ENCODE measurements around the gene VCAM1. TPM values are rescaled to one million over a fixed set of nuclear protein-coding genes. Genes with fewer than 3 reads are reported as not detected.

Gene VCAM1
- total and polyA plus RNA-seq, 9 of the 15 experiments (the other 6 are each of a cell fraction or from before 2014, with no cell fraction given) = 0.04 to 0.13 TPM; not detected in 7

GRCh38 chr1:100786870-100787269, 67.3 kb downstream of the VCAM1 start (continued):
- TF ChIP-seq EP400 (IDR thresholded peaks at IDR 0.05) (no peak), ZBTB49 (CRISPR knock-in tag; IDR thresholded peaks at IDR 0.05; ENCODE audit: borderline replicate concordance) (no peak), PURB (CRISPR knock-in tag; IDR thresholded peaks at IDR 0.05; ENCODE audit: low read depth) (no peak), NBN (IDR thresholded peaks at IDR 0.05; ENCODE audit: low read depth) (no peak), HIVEP1 (CRISPR knock-in tag; IDR thresholded peaks at IDR 0.05) (no peak), TCF3 (CRISPR knock-in tag; IDR thresholded peaks at IDR 0.05) (peak; percentile 66), TBP (optimal IDR thresholded peaks at IDR 0.05; ENCODE audit: low read depth, low read length) (no peak), SNAPC5 (CRISPR knock-in tag; IDR thresholded peaks at IDR 0.05) (no peak), POLR3A (IDR thresholded peaks at IDR 0.05; ENCODE audit: borderline replicate concordance, extremely low read depth, insufficient read depth, insufficient read length) (no peak), SMARCA4 (IDR thresholded peaks at IDR 0.05) (no peak), POLR3G (IDR thresholded peaks at IDR 0.05; ENCODE audit: extremely low read depth, insufficient read length, insufficient replicate concordance) (no peak), ESRRA (IDR thresholded peaks at IDR 0.05; ENCODE audit: borderline replicate concordance, low read depth) (peak; percentile 54; the same call in 1 of the 2 replicates), GABPB2 (CRISPR knock-in tag; conservative IDR thresholded peaks at IDR 0.05) (no peak), POLR2H (tag; IDR thresholded peaks at IDR 0.05; ENCODE audit: low read depth) (no peak), TCF7L2 (IDR thresholded peaks at IDR 0.05; ENCODE audit: low read depth, low read length) (no peak), KDM1A (IDR thresholded peaks at IDR 0.05) (0 out of 4 replicates have a peak, but pooled peaks of 1 of the 2 experiments have one; percentile 14), KHSRP (IDR thresholded peaks at IDR 0.05) (no peak), SUPT5H (IDR thresholded peaks at IDR 0.05) (no peak), ZNF778 (CRISPR knock-in tag; IDR thresholded peaks at IDR 0.05) (no peak), RNF2 (IDR thresholded peaks at IDR 0.05) (peak; percentile 49; the same call in 1 of the 2 replicates)
- TF ChIP-seq, protein P1, sequence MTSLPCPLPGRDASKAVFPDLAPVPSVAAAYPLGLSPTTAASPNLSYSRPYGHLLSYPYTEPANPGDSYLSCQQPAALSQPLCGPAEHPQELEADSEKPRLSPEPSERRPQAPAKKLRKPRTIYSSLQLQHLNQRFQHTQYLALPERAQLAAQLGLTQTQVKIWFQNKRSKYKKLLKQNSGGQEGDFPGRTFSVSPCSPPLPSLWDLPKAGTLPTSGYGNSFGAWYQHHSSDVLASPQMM (CRISPR knock-in tag; IDR thresholded peaks at IDR 0.05) = no peak
- TF ChIP-seq, protein P2, sequence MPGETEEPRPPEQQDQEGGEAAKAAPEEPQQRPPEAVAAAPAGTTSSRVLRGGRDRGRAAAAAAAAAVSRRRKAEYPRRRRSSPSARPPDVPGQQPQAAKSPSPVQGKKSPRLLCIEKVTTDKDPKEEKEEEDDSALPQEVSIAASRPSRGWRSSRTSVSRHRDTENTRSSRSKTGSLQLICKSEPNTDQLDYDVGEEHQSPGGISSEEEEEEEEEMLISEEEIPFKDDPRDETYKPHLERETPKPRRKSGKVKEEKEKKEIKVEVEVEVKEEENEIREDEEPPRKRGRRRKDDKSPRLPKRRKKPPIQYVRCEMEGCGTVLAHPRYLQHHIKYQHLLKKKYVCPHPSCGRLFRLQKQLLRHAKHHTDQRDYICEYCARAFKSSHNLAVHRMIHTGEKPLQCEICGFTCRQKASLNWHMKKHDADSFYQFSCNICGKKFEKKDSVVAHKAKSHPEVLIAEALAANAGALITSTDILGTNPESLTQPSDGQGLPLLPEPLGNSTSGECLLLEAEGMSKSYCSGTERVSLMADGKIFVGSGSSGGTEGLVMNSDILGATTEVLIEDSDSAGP (CRISPR knock-in tag; IDR thresholded peaks at IDR 0.05) = no peak
- TF ChIP-seq, protein P3, sequence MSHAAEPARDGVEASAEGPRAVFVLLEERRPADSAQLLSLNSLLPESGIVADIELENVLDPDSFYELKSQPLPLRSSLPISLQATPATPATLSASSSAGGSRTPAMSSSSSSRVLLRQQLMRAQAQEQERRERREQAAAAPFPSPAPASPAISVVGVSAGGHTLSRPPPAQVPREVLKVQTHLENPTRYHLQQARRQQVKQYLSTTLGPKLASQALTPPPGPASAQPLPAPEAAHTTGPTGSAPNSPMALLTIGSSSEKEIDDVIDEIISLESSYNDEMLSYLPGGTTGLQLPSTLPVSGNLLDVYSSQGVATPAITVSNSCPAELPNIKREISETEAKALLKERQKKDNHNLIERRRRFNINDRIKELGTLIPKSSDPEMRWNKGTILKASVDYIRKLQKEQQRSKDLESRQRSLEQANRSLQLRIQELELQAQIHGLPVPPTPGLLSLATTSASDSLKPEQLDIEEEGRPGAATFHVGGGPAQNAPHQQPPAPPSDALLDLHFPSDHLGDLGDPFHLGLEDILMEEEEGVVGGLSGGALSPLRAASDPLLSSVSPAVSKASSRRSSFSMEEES (CRISPR knock-in tag; IDR thresholded peaks at IDR 0.05) = no peak
- TF ChIP-seq, protein P4, sequence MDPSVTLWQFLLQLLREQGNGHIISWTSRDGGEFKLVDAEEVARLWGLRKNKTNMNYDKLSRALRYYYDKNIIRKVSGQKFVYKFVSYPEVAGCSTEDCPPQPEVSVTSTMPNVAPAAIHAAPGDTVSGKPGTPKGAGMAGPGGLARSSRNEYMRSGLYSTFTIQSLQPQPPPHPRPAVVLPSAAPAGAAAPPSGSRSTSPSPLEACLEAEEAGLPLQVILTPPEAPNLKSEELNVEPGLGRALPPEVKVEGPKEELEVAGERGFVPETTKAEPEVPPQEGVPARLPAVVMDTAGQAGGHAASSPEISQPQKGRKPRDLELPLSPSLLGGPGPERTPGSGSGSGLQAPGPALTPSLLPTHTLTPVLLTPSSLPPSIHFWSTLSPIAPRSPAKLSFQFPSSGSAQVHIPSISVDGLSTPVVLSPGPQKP (CRISPR knock-in tag; IDR thresholded peaks at IDR 0.05) = no peak

All from K562 (cell line).